Hematopoietic multipotent progenitor cell (in vitro differentiated cells): Measurements from ENCODE around the gene CCDC196. TPM values are rescaled to one million over a fixed set of nuclear protein-coding genes. Genes with fewer than 3 reads are reported as not detected.
"Not testable (repeated sequence)": the region's sequence is repeated elsewhere in the genome, so short reads cannot be mapped to it uniquely, and the experiment has no call there.

Source experiments
- DNase-seq, 3 donors: peaks; one replicate each; pipeline ENCODE4 v3.0.0-alpha.2; 2011 to 2015; ENCODE audit warnings: low read depth in 2 of 3, low spot score in 2 of 3
- total RNA-seq: library from RNA; depleted of rRNA; stranded (reverse); fragments of >200 nt; gene quantifications from one replicate; pipeline ENCODE4 v1.2.3, GENCODE V29; 2012

CCDC196 gene
- total RNA-seq, 1 donor, result not detected

- not testable (repeated sequence) for DNase-seq
Measured at GRCh38 chr14:66545191-66545590, 59.0 kb downstream of the CCDC196 start.

- DNase-seq, result not testable (repeated sequence)
Measured at GRCh38 chr14:66545751-66546150, 59.6 kb downstream of the CCDC196 start.

Other genes with a start within 250 kb of the CCDC196 start
- 8.6 TPM for gene GPHN, start 21.8 kb downstream of the CCDC196 start, total RNA-seq